Measurements from ENCODE around the gene ADAD1. TPM values are rescaled to one million over a fixed set of nuclear protein-coding genes. Genes with fewer than 3 reads are reported as not detected.

The ADAD1 gene
- not detected in 2 replicates for total RNA-seq

DNA sequence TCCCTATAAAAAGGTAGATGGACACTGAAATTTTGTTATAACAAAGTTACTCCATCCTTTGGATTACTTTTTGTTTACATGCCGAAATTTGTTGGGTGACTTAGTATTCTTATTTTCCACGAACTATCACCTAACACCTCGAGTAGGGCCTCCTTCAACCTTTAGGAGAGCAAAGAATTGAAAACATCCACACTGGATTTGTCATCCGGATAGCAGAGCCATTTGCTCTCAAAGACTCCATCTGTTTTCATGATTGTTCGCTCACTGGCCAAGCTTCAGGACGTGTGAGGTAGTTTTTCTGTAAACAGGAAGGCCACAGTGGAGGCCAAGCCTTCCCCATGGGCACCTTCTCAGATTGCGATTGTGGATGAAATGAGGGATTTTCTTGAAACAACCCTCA, at the start of gene ADAD1:
TSS of gene ADAD1 (plus strand) at position 301 of the 400 bp plus-strand sequence. CDS start 1,059 bp downstream, outside the sequence.

DNA sequence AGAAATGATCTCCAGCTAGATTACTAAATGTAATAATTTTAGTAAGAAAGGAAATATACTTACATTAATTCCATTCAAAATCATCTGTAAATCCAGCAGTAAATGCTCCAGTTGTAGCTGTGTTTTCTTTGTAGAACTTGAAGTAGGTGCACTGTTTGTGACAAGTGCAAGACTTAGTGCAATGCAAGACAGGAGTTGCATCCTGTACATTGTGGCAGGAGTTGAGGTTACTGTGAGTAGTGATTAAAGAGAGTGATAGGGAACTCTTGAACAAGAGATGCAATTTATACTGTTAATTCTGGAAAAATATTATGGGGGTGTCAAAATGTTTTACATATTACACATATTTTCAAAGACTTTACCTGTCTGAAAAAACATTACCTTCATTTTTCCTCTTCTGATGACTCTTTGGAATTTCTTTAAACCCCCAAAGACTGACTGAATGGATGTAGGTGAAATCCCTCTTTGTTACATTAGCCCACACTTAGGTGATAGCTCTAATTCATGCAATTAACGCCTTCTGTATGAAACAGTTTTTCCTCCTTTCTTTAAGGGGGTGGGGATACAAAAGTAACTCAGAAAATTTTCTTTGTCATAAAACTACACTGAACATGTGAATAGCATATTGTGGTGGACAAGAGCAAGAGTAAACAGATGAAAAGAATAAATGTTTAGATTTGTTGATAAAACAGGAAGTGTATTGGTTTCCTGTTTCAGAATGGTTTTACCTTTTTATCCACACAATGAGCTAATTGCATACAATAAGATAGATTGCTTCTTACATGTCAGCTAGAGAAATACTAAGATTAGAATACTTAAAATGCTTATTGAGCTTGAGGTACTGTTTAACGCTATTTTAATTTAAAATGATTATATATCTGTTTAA, 77.7 kb downstream of the ADAD1 start, which contains the start of gene IL2:
TSS of gene IL2 (minus strand) at position 495 of the 886 bp plus-strand sequence. CDS start at position 210, 285 bp downstream.

Other genes with a start within 250 kb of the ADAD1 start
- gene BLTP1, start 226.7 kb upstream of the ADAD1 start, total RNA-seq: 19.8 and 33.3 TPM in 2 replicates
- gene IL2, start 77.7 kb downstream of the ADAD1 start, total RNA-seq: not detected in 2 replicates
- not detected in 2 replicates for gene IL21, start 242.1 kb downstream of the ADAD1 start, total RNA-seq

Data from hair follicular keratinocyte (primary cell).